ENCODE results near the gene MAGEB6.
"Not testable (repeated sequence)": the region's sequence is repeated elsewhere in the genome, so short reads cannot be mapped to it uniquely, and the experiment has no call there.

The MAGEB6 gene

DNA sequence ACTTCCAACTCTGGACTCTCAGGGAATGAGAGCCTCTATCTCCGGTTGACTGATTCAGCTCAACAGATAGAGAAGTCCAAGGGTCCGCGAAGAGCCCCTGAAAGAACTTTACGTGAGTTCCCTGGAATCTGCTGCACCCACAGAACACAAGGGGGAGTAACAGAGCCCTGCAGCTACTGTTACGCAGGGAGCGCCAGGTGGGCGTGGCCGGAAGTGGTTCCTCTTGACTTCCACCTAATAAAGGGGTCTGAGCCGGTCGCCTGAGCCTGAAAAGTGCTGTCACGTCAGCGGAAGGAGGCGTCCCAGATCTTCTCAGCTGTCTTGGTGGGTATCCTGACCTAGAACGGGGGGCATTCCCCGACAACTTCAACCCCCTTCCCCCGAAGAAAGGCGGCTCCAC lies at the start of gene MAGEB6:
Gene MAGEB6 (plus strand): TSS at position 237 of the 400 bp plus-strand sequence. CDS start 1,407 bp downstream, outside the sequence.
- no peak for DNase-seq (ENCODE audit: low read depth)

GRCh38 chrX:26146024-26146423 lies 46.2 kb upstream of the MAGEB6 start:
- no peak for DNase-seq (ENCODE audit: low read depth)

More for the DNA sequence above, at the start of gene MAGEB6:
- no peak for TF ChIP-seq POLR2A (IDR thresholded peaks at IDR 0.05; ENCODE audit: extremely low read depth, insufficient read length)
- no peak for TF ChIP-seq MAX (IDR thresholded peaks at IDR 0.05; ENCODE audit: low read depth, low read length)
- TF ChIP-seq MYC (IDR thresholded peaks at IDR 0.05; ENCODE audit: low read depth, low read length), result no peak
- no peak for TF ChIP-seq CTCF (IDR thresholded peaks at IDR 0.05; ENCODE audit: low read depth, low read length)
- no peak within 1 kb of the TSS for H3K4me3 ChIP-seq (ENCODE audit: low read depth, low read length)

DNA sequence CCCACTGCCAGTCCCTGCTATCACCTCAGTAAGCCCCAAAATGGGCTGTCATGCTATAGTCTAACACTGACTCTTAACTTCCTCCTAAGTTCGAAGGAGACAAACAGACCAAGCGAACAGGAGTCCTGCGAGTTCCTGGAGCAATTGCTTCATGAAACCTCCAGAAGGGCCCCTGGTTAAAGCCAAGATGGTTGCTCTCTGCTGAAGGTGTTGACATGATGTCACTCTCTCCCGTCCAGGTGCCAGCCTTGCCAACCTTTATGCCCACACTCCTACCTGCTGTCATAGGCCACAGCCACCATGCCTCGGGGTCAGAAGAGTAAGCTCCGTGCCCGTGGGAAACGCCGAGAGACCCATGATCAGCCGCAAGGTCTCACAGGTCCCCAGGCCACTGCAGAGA lies 31.9 kb upstream of the MAGEB6 start, which contains the start of gene MAGEB6B:
Gene MAGEB6B (plus strand): TSS at position 301 of the 400 bp plus-strand sequence. CDS start 0 bp downstream, at position 301.
- no peak within 1 kb of the TSS for H3K4me3 ChIP-seq (ENCODE audit: low read depth, low read length)
- TF ChIP-seq MYC (IDR thresholded peaks at IDR 0.05; ENCODE audit: low read depth, low read length) (no peak), POLR2A (IDR thresholded peaks at IDR 0.05; ENCODE audit: extremely low read depth, insufficient read length) (no peak), CTCF (IDR thresholded peaks at IDR 0.05; ENCODE audit: low read depth, low read length) (no peak), MAX (IDR thresholded peaks at IDR 0.05; ENCODE audit: low read depth, low read length) (no peak)
- DNase-seq (ENCODE audit: low read depth), result no peak

More at GRCh38 chrX:26146024-26146423, 46.2 kb upstream of the MAGEB6 start:
- H3K4me3 ChIP-seq (ENCODE audit: low read depth, low read length), result no peak overlapping the region
- TF ChIP-seq POLR2A (IDR thresholded peaks at IDR 0.05; ENCODE audit: extremely low read depth, insufficient read length) (no peak), MYC (IDR thresholded peaks at IDR 0.05; ENCODE audit: low read depth, low read length) (no peak), MAX (IDR thresholded peaks at IDR 0.05; ENCODE audit: low read depth, low read length) (no peak), CTCF (IDR thresholded peaks at IDR 0.05; ENCODE audit: low read depth, low read length) (no peak)

DNA sequence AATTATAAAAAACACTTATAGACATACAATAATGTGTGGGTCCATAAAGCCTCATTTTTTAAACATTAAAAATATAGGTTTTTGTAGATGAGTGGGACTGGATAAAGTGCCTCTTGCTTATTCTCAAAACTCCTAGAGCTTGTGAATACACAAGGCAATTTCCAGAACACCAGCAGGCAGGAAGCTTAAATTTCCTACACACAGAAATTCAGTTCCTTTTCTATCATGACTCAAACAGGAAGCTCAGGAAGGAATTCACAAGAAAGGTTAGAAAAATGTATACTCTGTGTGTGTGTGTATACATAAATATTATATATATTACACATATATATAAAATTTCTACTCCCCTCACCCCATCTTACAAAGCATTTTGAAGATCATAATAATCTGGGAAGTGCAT lies 11.3 kb downstream of the MAGEB6 start:
- no peak for TF ChIP-seq POLR2A (IDR thresholded peaks at IDR 0.05; ENCODE audit: extremely low read depth, insufficient read length)
- TF ChIP-seq CTCF (IDR thresholded peaks at IDR 0.05; ENCODE audit: low read depth, low read length), result no peak
- no peak for TF ChIP-seq MAX (IDR thresholded peaks at IDR 0.05; ENCODE audit: low read depth, low read length)
- no peak overlapping the region for H3K4me3 ChIP-seq (ENCODE audit: low read depth, low read length)
- no peak for DNase-seq (ENCODE audit: low read depth)

DNA sequence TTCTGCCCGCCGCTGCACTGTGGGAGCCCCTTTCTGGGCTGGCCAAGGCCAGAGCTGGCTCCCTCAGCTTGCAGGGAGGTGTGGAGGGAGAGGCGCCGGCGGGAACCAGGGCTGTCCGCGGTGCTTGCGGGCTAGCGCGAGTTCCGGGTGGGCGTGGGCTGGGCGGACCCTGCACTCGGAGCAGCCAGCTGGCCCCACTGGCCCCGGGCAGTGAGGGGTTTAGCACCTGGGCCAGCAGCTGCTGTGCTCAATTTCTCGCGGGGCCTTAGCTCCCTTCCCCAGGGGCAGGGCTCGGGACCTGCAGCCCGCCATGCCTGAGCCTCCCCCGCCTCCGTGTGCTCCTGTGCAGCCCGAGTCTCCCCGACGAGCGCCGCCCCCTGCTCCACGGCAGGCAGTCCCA lies 12.5 kb downstream of the MAGEB6 start:
- not testable (repeated sequence) for H3K4me3 ChIP-seq (ENCODE audit: low read depth, low read length); DNase-seq (ENCODE audit: low read depth)

DNA sequence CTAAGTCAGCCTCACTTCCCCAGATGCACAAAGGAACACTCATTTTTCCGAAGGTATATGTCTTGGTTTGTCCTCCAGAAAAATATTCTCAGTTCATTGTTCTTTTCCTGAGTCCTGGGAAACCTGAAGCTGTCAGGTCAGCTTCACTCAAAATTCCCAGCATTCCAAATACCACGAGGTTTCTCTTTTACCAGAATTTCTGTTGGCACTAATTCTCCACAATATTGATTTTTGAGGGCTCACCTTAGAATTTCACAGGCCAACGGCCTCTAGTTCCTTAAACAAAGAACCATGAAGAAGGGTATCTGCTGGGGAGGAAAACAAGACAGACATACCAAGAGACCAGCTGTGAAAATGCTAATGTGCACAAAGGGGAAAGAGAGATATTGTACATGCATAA lies 15.8 kb downstream of the MAGEB6 start:
- TF ChIP-seq MYC (IDR thresholded peaks at IDR 0.05; ENCODE audit: low read depth, low read length) (no peak), CTCF (IDR thresholded peaks at IDR 0.05; ENCODE audit: low read depth, low read length) (no peak), POLR2A (IDR thresholded peaks at IDR 0.05; ENCODE audit: extremely low read depth, insufficient read length) (no peak), MAX (IDR thresholded peaks at IDR 0.05; ENCODE audit: low read depth, low read length) (no peak)
- no peak overlapping the region for H3K4me3 ChIP-seq (ENCODE audit: low read depth, low read length)
- DNase-seq (ENCODE audit: low read depth), result no peak
